Erythroblast (primary cell): ENCODE data around the gene ISX.

Source experiments
- GATA1 ChIP-seq: IDR thresholded peaks from 2 replicates; pipeline ENCODE4 v1.6.1; 2011; ENCODE audit warnings: low read depth, mild to moderate bottlenecking, control low read depth, low read length, moderate library complexity
- POLR2A ChIP-seq: IDR thresholded peaks from 2 replicates; pipeline ENCODE4 v1.6.1; 2011; ENCODE audit warnings: mild to moderate bottlenecking, low read length

GRCh38 chr22:35071784-35072183 is 5.8 kb downstream of the ISX start:
- TF ChIP-seq POLR2A (no peak), GATA1 (no peak)
